Psoas muscle (tissue), 8 donors: ENCODE measurements around the gene FSTL4. TPM values are rescaled to one million over a fixed set of nuclear protein-coding genes. Genes with fewer than 3 reads are reported as not detected.

ENCODE experiments used
- ATAC-seq, 4 donors: fragments of 200-7000 bp; cut with Tn5 transposase; one replicate each; pipeline ENCODE4 v1.9.1; 2020; ENCODE audit warnings: moderate library complexity in 3 of 4, mild to moderate bottlenecking in 2 of 4
- DNase-seq, 2 donors: peaks; one replicate each; pipeline ENCODE4 v3.0.0-alpha.2; 2020
- H3K27ac ChIP-seq: fragments of 200-600 bp; one replicate; pipeline ENCODE4 v1.8.0; 2022
- H3K27me3 ChIP-seq, 3 donors: fragments of 200-600 bp in 1 of 3; one replicate each; pipeline versions ENCODE4 v1.6.1 to v1.8.0; 2013 to 2022; ENCODE audit warnings: low read length in 2 of 3, mild to moderate bottlenecking in 2 of 3, moderate library complexity in 1 of 3; ENCODE audit not compliant: insufficient read depth in 3 of 3
- H3K36me3 ChIP-seq, 2 donors: fragments of 200-600 bp in 1 of 2; one replicate each; pipeline versions ENCODE4 v1.6.1 to v1.8.0; 2013 to 2022; ENCODE audit warnings: low read depth in 1 of 2, mild to moderate bottlenecking in 1 of 2, moderate library complexity in 1 of 2; ENCODE audit not compliant: insufficient read depth in 1 of 2
- H3K4me1 ChIP-seq: fragments of 200-600 bp; one replicate; pipeline ENCODE4 v1.8.0; 2022
- H3K4me3 ChIP-seq: fragments of 200-600 bp; one replicate; pipeline ENCODE4 v1.8.0; 2022; ENCODE audit warnings: mild to moderate bottlenecking
- H3K9me3 ChIP-seq: fragments of 200-600 bp; one replicate; pipeline ENCODE4 v1.8.0; 2022
- CTCF ChIP-seq: fragments of 200-600 bp; IDR thresholded peaks from one replicate; pipeline ENCODE4 v1.8.0; 2022; ENCODE audit warnings: antibody characterized with exemption
- WGBS, 3 donors: extraction: QIAGEN DNeasy Blood & Tissue Kit; methylation state at CpG; one replicate each; pipeline versions ENCODE4 v1.1.6 to v1.1.7; 2013; 5-methylcytosine and 5-hydroxymethylcytosine counted together
- intact Hi-C, 2 donors: fragments of 100-400 bp; cut with DNase I; formaldehyde crosslinking; loops; one replicate each; pipeline versions ENCODE4 v1.11.0 to v1.14.2; 2022
- polyA plus RNA-seq, 3 donors: library from polyadenylated mRNA; stranded (reverse); fragments of 200-250 nt; gene quantifications; one replicate each; pipeline ENCODE4 v1.2.3, GENCODE V29; 2013
- total RNA-seq, 4 donors: library from RNA; stranded (reverse); fragmentation: NEBNext Ultra II Directional in 2 of 4; extraction: Animal tissue kit (Norgen Biotek cat#: 25700) in 2 of 4; gene quantifications; one replicate each; pipeline versions ENCODE4 v1.2.1 to v1.2.4, GENCODE V29; 2021 to 2023
- donor health status: healthy with polysubstance abuse.
- donor health status: DM: no; HTN: no; CAD: no; lungs with moderate emphysema.
- donor health status: Bipolar disorder and iron deficiency.
- donor health status: healthy.
- donor health status: DM: yes; HTN: yes; CAD: no.
- donor health status: DM: no; HTN: no; CAD: no.
- donor health status: DM: no; HTN: no; CAD: no.
- donor health status: DM: yes; HTN: yes; CAD: no.

Gene FSTL4
- total and polyA plus RNA-seq, 7 donors = 0.07 to 0.81 (median 0.24) TPM

- Histone ChIP-seq H3K27me3 (no peaks in the 10 kb centered on the region), H3K4me1 (peaks cover 38% of the 10 kb centered on the region), H3K9me3 (no peaks in the 10 kb centered on the region), H3K27ac (no peak overlapping the region), H3K4me3 (no peak overlapping the region), H3K36me3 (no peaks in the 10 kb centered on the region)
- no peak for DNase-seq
- intact Hi-C loops = no loop called here
- TF ChIP-seq CTCF = no peak
- ATAC-seq = no peak
- WGBS, 3 donors = 82 to 91% (median 83%) methylated on average over 5 of the region's 5 CpGs
Measured at GRCh38 chr5:133271606-133272005, 340.7 kb downstream of the FSTL4 start.

- no peaks in the 10 kb centered on the region for H3K27me3 ChIP-seq
Measured at GRCh38 chr5:133269691-133270090, 342.6 kb downstream of the FSTL4 start.

GRCh38 chr5:133267601-133268000, 344.7 kb downstream of the FSTL4 start:
- TF ChIP-seq CTCF = no peak
- H3K36me3 ChIP-seq = no peaks in the 10 kb centered on the region
- WGBS, 3 donors = 86 to 100% (median 93%) methylated on average over 1 of the region's 1 CpG
- ATAC-seq = no peak
- no peaks in the 10 kb centered on the region for H3K9me3 ChIP-seq
- peaks cover 4% of the 10 kb centered on the region for H3K4me1 ChIP-seq
- H3K27me3 ChIP-seq = no peaks in the 10 kb centered on the region
- no peak for DNase-seq
- no peak overlapping the region for H3K27ac ChIP-seq
- no peak overlapping the region for H3K4me3 ChIP-seq
- intact Hi-C loops = no loop called here

More at GRCh38 chr5:133269691-133270090, 342.6 kb downstream of the FSTL4 start:
- Histone ChIP-seq H3K4me3 (no peak overlapping the region), H3K36me3 (no peaks in the 10 kb centered on the region), H3K4me1 (peaks cover 24% of the 10 kb centered on the region), H3K27ac (no peak overlapping the region), H3K9me3 (no peaks in the 10 kb centered on the region)
- no peak for TF ChIP-seq CTCF
- WGBS, 3 donors = 68 to 80% (median 79%) methylated on average over 5 of the region's 5 CpGs
- no peak for DNase-seq
- intact Hi-C loops = no loop called here
- ATAC-seq = no peak

- no peaks in the 10 kb centered on the region for H3K36me3 ChIP-seq
- peaks cover 3% of the 10 kb centered on the region for H3K4me1 ChIP-seq
- WGBS, 3 donors = 93 to 95% (median 94%) methylated on average over 4 of the region's 4 CpGs
- no peaks in the 10 kb centered on the region for H3K27me3 ChIP-seq
- no peak for DNase-seq
- no peaks in the 10 kb centered on the region for H3K9me3 ChIP-seq
- no peak for ATAC-seq
- no peak overlapping the region for H3K27ac ChIP-seq
- intact Hi-C loops = no loop called here
- no peak for TF ChIP-seq CTCF
- no peak overlapping the region for H3K4me3 ChIP-seq
Measured at GRCh38 chr5:133266966-133267365, 345.4 kb downstream of the FSTL4 start.

- peaks cover 3% of the 10 kb centered on the region for H3K4me1 ChIP-seq
- DNase-seq (no peak), ATAC-seq (peak in 2 of 4 donors; percentile 8 to 13)
- H3K27ac ChIP-seq = no peak overlapping the region
- no peak for TF ChIP-seq CTCF
- H3K4me3 ChIP-seq = no peak overlapping the region
- no peaks in the 10 kb centered on the region for H3K36me3 ChIP-seq
- H3K27me3 ChIP-seq = no peaks in the 10 kb centered on the region
- intact Hi-C loops = no loop called here
- H3K9me3 ChIP-seq = no peaks in the 10 kb centered on the region
- 78 to 84% (median 78%) methylated on average over 2 of the region's 2 CpGs for WGBS, 3 donors
Measured at GRCh38 chr5:133266527-133266878, 345.8 kb downstream of the FSTL4 start.
